GM10266 (cell line): ENCODE measurements around the gene SLCO1B3.

Experiments used
- DNase-seq: peaks from one replicate; pipeline ENCODE4 v3.0.0; 2012; ENCODE audit errors: extremely low spot score
- CTCF ChIP-seq: IDR thresholded peaks from 2 replicates; pipeline ENCODE4 v1.5.1; 2012; ENCODE audit warnings: mild to moderate bottlenecking, low read depth; ENCODE audit not compliant: control insufficient read depth, insufficient read depth; ENCODE audit errors: missing control alignments

The SLCO1B3 gene

GRCh38 chr12:20801035-20801434, 9.5 kb upstream of the SLCO1B3 start:
- no peak for TF ChIP-seq CTCF
- DNase-seq = no peak

GRCh38 chr12:20805921-20806320, 4.6 kb upstream of the SLCO1B3 start:
- no peak for TF ChIP-seq CTCF
- DNase-seq = no peak

- DNase-seq = no peak
- no peak for TF ChIP-seq CTCF
Measured at GRCh38 chr12:20807192-20808080, 3.1 kb upstream of the SLCO1B3 start.

GRCh38 chr12:20808521-20808920, 2.0 kb upstream of the SLCO1B3 start:
- no peak for TF ChIP-seq CTCF

GRCh38 chr12:20815574-20815973, 5.1 kb downstream of the SLCO1B3 start:
- no peak for DNase-seq
- no peak for TF ChIP-seq CTCF

More at GRCh38 chr12:20808521-20808920, 2.0 kb upstream of the SLCO1B3 start:
- no peak for DNase-seq

GRCh38 chr12:20822415-20822814, 11.9 kb downstream of the SLCO1B3 start:
- TF ChIP-seq CTCF = no peak
- no peak for DNase-seq

- no peak for DNase-seq
- TF ChIP-seq CTCF = no peak
Measured at GRCh38 chr12:20822925-20823324, 12.4 kb downstream of the SLCO1B3 start.
